ENCODE data around the gene GAB2. TPM values are rescaled to one million over a fixed set of nuclear protein-coding genes. Genes with fewer than 3 reads are reported as not detected.
"Not testable (repeated sequence)": the region's sequence is repeated elsewhere in the genome, so short reads cannot be mapped to it uniquely, and the experiment has no call there.

GAB2 gene
- total RNA-seq, 1 donor from 2014 or later: 33.2 TPM

DNA sequence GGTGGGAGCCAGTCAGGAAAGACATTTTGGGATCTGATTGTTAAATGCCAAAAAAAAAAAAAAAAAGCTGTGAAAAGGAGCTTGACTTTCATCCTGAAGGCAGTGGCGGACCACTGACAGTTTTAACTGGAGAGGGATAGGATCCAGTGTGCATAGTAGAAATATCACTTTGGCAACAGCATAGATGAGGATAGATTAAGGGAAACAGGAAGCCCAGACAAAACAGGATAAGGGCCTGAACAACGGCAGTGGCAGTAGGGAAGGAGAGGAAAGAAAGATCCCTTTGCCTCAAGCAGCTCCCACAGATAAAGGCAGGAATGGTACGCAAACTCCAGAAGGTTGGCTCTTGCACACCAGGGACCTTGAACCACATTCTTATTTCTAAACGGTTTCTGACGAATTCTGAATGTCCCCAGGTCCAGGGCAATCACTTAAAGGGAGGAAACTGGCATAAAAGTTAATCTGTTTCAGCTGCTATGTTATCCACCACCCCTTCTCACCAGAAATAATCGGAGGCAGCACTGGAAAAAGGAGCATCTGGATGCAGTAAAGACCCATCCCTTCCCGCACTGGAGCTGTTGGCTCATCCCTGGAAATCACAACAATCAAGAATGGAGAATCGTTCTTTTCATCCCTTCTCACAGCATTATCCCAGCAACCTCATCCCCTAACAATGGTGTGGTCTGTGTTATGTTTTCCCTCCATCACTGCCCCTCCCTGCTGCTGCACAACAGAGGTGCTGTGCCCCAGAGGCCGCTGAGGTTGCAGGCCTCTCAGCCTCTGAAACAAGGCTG, 99.1 kb downstream of the GAB2 start:
- no peak for DNase-seq (ENCODE audit: extremely low read depth, low read depth, low spot score)

DNA sequence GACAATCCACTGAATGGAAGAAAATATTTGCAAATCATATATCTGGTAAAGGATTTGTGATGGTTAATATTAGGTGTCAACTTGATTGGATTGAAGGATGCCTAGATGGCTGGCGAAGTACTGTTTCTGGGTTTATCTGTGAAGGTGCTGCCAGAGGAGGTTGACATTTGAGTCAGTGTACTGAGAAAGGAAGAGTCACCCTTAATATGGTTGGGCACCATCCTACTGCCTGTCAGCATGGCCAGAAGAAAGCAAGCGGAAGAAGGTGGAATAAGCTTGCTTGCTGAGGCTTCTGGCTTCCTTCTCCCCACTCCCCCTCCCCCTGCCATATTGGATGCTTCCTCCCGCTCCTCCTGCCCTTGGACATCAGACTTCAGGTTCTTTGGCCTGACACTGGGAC, 101.9 kb downstream of the GAB2 start:
- DNase-seq (ENCODE audit: extremely low read depth, low read depth, low spot score): no peak

DNA sequence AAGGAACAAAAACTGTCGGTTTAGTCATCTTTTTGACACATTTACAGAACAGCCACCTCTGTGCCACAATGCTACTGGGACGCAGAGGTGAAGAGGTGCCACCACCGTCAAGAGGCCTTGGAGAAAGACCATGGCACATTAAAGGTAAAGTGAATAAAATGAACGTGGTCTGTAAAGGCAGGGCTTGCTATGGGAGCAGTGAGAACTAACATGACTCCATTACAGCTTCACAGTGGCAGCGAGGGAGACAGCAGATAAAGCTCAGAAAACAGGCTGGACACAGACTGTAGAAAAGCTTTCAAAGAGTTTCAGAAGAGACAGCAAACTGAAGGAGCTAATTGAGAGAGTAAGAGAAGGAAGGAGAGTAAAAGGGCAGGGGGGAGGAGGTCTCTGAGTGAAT, 102.9 kb downstream of the GAB2 start:
- DNase-seq (ENCODE audit: extremely low read depth, low read depth, low spot score): no peak

DNA sequence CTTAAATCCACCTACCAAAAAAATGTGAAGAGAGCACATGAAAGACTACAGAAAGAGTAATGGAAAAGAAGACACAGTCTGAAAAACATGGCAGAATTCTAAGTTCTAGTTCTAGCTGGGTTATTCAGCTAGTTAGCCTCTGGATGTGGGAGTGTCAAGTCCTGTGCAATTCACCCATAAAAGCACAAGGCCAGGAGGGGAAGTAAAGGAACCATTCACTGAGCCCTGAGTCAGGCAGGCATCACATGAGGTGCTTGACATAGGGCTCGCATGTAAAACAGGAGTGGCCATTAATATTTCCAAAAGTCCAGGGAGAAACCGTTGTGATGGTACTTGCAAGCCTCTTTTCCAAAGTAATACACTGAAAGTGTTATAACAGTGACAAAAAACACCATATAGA, 103.7 kb downstream of the GAB2 start:
- DNase-seq (ENCODE audit: extremely low read depth, low read depth, low spot score): no peak

DNA sequence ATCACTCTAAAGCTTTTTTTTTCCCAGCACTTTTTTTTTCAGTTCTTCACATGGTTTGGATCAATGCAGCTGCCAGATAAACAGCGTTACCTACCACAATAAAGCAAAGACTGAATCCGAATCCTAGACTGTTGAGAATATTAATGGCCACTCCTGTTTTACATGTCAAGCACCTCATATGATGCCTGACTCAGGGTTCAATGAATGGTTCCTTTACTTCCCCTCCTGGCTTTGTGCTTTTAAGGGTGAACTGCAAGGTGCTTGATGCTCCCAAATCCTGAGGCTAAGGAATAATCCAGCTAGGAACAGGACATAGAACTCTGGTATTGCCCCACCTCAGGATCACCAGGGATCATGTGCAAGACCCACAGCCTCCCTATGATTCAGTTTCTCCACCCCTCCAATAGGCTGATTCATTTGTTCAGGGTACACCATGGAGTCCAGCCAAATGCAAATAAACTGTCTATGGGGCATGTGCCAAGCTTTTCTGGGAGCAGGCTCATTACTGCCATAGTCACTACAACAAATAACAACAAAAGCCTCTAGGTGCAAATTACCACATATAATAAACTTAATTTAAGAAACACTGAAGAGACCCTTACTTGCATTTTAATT, 104.3 kb downstream of the GAB2 start:
- peak; percentile 36 for DNase-seq (ENCODE audit: extremely low read depth, low read depth, low spot score)

DNA sequence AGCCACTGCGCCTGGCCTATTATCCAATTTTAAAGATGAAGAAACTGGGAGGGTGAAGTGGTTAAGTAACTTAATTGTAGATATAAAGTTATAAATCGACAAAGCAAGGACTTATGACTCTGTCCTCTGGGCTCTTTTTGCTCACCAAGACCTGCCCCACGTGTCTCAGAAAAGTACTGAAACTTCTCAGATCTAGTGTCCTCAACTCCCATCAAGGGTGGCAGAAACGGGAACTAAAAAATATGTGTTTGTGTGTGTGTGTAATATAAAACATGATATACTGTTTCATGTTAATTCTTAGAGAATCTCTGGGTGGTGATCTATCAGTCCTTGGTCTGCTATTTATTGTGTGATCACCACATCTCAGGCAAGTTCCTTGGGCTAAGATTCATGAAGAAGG, 104.9 kb downstream of the GAB2 start:
- DNase-seq (ENCODE audit: extremely low read depth, low read depth, low spot score): no peak

DNA sequence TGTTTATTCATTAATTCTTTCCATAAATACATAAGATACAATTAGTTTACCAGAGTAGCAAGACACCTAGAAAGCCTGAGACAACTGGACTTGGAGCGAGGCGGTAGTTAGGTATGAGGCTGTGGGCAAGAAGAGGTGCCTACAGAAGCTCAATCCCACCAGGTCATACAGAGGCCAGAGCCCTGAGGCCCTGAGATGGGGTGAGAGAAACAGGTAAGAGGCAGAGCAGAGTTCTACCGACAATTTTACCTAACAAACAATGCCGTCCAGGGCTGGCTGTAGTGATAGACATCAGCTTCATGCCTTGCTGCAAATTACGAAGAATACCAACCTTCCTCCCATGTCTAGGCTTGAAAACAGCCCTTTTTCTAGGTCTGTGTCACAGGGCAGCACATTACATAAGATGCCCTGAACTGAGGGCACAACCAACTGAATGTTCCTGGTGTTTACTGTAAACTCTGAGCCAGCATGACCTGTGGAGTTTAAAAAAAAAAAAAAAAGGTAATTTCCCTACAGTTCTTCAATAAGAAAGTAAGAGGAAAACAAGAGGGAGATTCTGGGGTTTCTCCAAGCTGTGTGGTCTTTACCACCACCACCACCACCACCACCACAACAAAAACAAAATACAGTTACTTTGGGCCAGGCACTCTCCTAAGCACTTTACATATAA, 105.8 kb downstream of the GAB2 start:
- DNase-seq (ENCODE audit: extremely low read depth, low read depth, low spot score): no peak

DNA sequence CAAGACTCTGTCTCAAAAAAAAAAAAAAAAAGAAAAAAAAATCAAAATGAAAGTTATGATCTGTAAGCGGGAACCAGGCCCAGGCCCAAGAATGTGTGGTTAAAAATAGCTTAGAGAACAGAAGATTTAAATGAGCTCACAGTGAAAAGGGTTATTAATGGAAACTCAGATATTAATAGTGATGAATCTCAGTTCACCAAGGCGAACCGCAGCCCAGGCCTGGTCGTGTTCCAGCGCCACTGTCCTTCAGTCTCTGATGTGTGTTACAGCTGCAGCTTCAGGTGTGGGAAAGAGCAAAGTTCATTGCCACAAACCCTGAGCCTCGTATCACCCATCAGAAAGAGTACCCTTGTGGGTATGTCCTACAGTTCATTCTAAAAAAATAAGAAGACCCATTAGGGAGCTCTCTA, 107.1 kb downstream of the GAB2 start:
- DNase-seq (ENCODE audit: extremely low read depth, low read depth, low spot score): no peak

DNA sequence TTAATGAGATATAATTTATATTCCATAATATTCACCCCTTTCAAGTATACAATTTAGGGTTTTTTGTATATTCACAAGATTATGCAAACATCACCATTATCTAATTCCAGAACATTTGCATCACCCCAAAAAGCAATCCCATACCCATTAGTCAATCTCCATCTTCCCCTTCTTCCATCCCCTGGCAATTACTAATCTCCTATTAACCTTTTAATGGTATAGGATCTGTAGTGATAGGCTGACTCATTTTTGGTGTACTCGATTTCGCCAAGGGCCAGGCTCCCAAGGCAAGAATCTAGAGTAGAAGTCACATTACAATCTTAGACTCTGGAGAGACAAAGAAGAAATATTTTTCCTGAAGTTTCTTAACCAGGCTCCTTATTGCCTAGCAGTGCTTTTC, 113.4 kb downstream of the GAB2 start:
- no peak for DNase-seq (ENCODE audit: extremely low read depth, low read depth, low spot score)

DNA sequence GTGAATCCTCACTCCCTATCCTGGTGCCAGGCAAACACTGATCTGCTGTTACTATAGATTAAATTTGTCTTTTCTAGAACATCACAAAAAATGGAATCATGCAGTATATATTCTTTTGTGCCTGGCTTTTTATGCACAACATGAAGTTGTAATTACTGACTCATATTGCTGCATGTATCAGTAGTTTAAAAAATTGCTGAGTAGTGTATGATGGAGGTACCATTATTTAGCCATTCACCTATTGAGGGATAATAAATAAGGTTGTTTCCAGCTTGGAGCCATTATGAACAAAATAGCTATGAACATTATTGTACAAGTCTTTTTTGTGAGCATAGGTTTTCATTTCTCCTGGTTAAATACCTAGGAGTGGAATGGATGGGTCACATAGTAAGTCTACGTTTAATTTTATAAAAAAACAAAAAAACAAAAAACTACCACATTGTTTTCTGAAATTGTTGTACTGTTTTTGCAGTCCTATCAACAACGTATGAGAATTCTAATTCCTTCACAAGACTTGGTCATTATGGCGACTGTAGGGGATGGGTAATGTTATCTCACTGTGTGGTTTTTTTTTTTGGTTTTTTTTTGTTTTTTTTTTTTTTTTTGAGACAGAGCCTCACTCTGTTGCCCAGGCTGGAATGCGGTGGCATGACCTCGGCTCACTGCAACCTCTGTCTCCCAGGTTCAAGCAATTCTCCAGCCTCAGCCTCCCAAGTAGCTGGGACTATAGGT, 117.3 kb downstream of the GAB2 start:
- no peak for DNase-seq (ENCODE audit: extremely low read depth, low read depth, low spot score)

DNA sequence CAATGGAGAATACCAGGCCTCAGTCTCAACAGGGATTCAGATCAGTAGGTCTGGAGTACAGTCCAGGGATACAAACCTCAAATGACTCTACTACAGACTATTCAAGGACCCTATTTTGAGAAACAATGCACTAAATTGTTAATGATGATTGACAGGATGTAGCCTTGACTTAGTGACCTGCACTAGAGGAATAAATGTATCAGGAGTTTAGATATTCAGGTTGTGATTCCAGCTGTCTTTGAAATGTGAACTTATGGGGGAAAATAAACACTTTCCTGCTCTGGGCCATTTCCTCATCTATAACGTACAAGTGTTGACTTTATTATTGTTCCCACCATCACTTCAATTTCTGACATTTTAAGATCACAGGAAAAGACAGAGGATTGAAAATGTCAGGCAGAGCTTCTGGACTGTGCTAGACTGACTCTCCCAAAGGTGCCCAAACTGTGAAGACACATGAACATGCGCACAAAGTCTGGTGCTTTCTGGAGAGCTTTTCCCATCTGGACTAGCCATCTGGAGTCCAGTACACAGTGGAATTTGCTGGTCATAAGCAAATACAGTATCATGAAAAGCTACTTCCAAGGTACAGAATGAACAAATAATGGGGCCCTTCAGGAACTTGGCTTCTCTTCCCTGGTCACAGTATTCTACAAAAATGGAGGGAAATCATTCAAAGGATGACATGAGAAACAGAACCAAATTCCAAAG, 118.5 kb downstream of the GAB2 start:
- no peak for DNase-seq (ENCODE audit: extremely low read depth, low read depth, low spot score)

DNA sequence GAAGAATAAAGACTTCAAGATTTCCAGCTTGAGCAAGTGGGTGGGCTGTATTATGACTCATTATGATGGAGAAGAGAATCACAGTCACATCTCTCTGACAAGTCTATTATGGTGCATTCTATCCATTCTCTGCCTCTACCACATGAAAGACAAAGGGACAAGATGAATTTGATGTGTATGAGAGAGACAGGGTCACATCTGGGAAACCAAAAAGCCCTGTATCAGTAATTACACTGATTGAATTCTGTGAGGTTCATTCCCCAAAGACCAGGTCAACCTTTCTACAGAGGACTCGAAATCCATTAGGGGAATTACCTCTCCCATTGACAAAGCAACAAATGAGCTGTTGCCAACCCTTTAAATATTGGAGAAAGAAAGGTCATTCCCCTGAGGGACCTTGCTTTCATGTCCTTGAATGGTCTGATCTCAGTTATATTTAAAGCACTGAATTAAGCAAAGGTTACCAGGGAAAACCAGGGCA, 119.3 kb downstream of the GAB2 start:
- DNase-seq (ENCODE audit: extremely low read depth, low read depth, low spot score): no peak

DNA sequence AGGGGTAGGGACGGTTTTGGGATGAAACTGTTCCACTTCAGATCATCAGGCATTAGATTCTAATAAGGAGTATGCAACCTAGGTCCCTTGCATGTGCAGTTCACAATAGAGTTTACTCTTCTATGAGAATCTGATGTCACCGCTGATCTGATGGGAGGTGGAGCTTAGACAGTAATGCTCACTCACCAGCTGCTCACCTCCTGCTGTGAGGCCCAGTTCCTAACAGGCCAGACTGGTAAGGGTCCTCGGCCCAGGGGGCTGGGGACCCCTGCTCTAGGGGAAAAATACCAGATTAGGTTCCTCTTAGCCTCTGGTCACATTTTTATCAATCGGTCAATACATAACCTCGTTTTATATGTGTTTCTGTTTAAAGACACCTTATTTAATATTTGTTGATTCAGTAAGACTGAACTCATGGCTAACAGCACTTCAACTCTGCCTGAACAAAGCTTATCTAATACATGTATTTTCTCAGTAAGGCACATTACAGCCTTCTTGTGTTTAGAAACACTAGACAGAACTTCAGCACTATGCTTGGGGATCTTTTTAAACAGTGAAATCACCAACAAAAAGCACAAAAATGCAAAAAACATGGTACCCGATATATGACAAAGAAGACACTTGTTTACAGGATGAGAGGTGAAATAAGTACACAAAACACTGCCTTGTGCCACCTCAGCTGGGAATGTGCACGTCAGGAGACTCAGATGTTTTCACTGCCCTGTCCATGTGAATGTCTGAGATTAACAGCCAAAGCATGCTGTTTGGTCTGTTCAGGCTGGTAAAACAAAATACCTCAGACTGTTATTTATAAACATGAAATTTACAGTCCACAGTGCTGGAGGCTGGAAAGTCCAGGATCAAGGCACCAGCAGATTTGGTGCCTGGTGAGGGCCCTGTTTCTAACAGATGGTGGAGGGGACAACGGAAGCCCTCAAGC, 121.4 kb downstream of the GAB2 start:
- DNase-seq (ENCODE audit: extremely low read depth, low read depth, low spot score): no peak

DNA sequence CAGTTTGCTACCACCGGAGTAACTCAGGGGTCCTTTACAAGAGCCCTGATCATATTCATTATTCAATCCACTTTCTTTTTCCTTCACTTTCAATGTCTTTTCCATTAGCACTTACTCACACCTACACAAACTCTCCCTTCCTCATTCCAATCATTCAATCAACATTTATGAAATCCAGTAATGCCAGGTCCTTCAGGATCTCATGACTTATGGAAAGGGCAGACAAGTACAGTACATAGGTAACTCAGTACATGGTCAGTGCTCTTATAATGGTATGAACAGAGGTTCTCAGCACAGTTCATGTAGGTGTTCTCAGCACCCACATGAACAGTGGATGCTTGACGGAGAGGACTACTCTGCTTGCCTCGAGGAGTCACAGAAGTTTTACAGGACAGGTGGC, 122.3 kb downstream of the GAB2 start:
- no peak for DNase-seq (ENCODE audit: extremely low read depth, low read depth, low spot score)

DNA sequence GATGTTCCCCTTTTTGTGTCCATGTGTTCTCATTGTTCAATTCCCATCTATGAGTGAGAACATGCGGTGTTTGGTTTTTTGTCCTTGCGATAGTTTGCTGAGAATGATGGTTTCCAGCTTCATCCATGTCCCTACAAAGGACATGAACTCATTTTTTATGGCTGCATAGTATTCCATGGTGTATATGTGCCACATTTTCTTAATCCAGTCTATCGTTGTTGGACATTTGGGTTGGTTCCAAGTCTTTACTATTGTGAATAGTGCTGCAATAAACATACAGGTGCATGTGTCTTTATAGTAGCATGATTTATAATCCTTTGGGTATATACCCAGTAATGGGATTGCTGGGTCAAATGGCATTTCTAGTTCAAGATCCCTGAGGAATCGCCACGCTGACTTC, 123.5 kb downstream of the GAB2 start:
- not testable (repeated sequence) for DNase-seq (ENCODE audit: extremely low read depth, low read depth, low spot score)

DNA sequence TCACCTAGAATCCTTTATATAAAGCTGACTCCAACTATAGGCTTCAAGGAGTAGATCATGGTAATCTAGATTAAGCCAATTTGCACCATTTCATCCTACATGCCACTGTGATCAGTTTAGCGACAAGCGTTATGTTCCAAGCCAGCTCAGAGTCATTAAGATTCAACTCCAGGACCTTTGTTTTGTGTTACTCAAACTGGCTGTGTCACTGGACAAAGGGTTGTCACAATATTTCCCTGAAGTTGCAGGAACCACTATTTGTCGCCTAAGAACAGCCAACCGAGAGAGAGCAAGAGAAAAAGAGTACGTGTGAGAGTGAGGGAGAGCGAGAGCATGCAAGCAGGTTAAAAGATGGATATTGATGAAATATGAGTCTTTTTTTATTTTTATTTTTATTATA, 124.1 kb downstream of the GAB2 start:
- no peak for DNase-seq (ENCODE audit: extremely low read depth, low read depth, low spot score)

DNA sequence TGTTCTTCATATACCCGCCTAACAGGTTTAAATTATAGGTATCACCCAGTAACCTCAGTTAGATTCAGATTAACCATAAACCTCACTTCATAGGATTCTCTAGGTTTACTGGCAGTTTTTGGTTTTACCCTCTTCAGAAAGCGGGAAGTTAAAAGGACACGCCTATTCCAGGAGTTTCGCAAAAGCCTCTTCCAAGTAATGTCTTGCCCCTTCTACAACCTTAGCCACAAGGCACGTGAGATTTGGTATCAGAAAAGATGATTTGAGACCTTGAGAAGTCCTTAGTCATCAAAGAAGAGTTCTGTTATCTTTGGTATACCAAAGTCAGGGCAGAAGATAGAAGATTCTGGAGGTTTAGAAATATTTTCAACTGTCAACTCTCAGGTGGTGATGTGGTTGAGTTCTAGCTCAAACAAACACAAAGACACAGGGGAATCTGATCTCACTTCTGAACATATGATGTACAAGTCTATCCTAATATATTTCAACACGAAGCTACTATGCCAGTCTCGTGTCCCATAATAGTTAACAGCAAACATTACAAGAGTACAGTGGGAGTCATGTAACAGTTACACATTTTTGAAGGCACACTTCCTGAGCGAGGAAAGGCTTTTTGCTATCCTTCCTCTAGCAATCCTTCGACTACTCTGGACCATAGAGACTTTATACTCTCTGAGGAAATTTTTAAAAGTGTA, 125.4 kb downstream of the GAB2 start:
- no peak for DNase-seq (ENCODE audit: extremely low read depth, low read depth, low spot score)

DNA sequence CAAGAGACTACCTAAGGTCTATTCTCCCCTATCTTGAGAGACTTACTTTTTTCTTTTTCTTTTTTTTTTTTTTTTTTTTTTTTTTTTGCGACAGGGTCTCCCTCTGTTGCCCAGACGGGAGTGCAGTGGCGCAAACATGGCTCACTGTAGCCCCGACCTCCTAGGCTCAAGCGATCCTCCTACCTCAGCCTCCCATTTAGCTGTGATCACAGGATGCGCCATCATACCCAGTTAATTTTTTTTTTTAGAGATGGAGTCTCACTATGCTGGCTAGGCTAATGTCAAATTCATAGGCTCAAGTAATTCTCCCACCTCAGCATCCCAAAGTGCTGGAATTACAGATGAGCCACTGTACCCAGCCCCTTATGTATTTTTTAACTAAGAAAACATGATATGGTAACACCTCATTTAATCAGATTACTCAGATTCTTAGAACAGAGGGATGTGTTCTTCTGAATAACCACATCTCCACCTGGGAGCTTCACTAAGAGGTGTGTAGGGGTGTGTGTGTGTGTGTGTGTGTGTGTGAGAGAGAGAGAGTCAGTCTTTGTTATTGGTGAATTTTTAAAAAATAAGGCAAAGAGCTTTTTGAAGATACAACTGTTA, 126.0 kb downstream of the GAB2 start:
- DNase-seq (ENCODE audit: extremely low read depth, low read depth, low spot score): no peak

Data from glomerular endothelial cell (primary cell).